ENCODE measurements around the gene GALNT2.

GALNT2 gene

GRCh38 chr1:230074762-230075161, 7.7 kb downstream of the GALNT2 start:
- WGBS (ENCODE audit: extremely low coverage, insufficient coverage, insufficient read length): no CpG with 5 or more reads among the region's 2 CpGs
- Histone ChIP-seq H4K91ac (ENCODE audit: low read depth, low read length) (no peak overlapping the region), H3K79me2 (ENCODE audit: control insufficient read depth, insufficient read depth, low read length, poor library complexity) (peaks cover 12% of the 10 kb centered on the region), H3K4me1 (ENCODE audit: control insufficient read depth in 1 of 2, insufficient read depth in 2 of 2, low read length in 2 of 2) (peaks cover 14 to 18% of the 10 kb centered on the region in 2 experiments), H3K4me3 (ENCODE audit: low read depth, low read length) (no peak overlapping the region), H3K9ac (ENCODE audit: low read length) (no peak overlapping the region), H3K36me3 (ENCODE audit: control insufficient read depth in 1 of 2, insufficient read depth in 2 of 2, low read length in 2 of 2) (peaks cover 0 to 8% of the 10 kb centered on the region in 2 experiments), H3K27ac (ENCODE audit: low read depth, low read length) (no peak overlapping the region), H3K27me3 (ENCODE audit: insufficient read depth, low read length) (no peaks in the 10 kb centered on the region), H3K23ac (ENCODE audit: low read length) (no peak overlapping the region), H3K14ac (ENCODE audit: low read length) (no peak overlapping the region), H2BK120ac (ENCODE audit: insufficient read depth, low read length, poor library complexity) (no peak overlapping the region), H3K18ac (ENCODE audit: low read length) (peak overlapping the region; percentile 27), H2AK5ac (ENCODE audit: low read length) (no peak overlapping the region), H2AFZ (ENCODE audit: insufficient read depth, low read length, poor library complexity) (peak overlapping the region; percentile 39), H2BK5ac (ENCODE audit: low read depth, low read length, poor library complexity) (no peak overlapping the region), H2BK12ac (ENCODE audit: low read length) (no peak overlapping the region), H4K12ac (ENCODE audit: low read depth, low read length) (no peak overlapping the region), H3K4me2 (ENCODE audit: low read length) (no peak overlapping the region), H3K4ac (ENCODE audit: low read depth, low read length) (peak overlapping the region; percentile 31), H3K9me3 (ENCODE audit: insufficient read depth, low read depth, low read length) (peaks cover 1% of the 10 kb centered on the region), H3K79me1 (ENCODE audit: low read length) (peaks cover 4% of the 10 kb centered on the region), H4K8ac (ENCODE audit: low read depth, low read length) (no peak overlapping the region)
- no peak for DNase-seq

GRCh38 chr1:230076121-230076520, 9.1 kb downstream of the GALNT2 start:
- H3K4me2 ChIP-seq (ENCODE audit: low read length): no peak overlapping the region
- H3K79me2 ChIP-seq (ENCODE audit: control insufficient read depth, insufficient read depth, low read length, poor library complexity): peaks cover 6% of the 10 kb centered on the region
- no peak overlapping the region for H3K14ac ChIP-seq (ENCODE audit: low read length)
- H2BK12ac ChIP-seq (ENCODE audit: low read length): no peak overlapping the region
- H4K91ac ChIP-seq (ENCODE audit: low read depth, low read length): no peak overlapping the region
- H2AK5ac ChIP-seq (ENCODE audit: low read length): no peak overlapping the region
- H2BK5ac ChIP-seq (ENCODE audit: low read depth, low read length, poor library complexity): no peak overlapping the region
- H3K23ac ChIP-seq (ENCODE audit: low read length): no peak overlapping the region
- H3K4me1 ChIP-seq (ENCODE audit: control insufficient read depth in 1 of 2, insufficient read depth in 2 of 2, low read length in 2 of 2): peaks cover 13 to 23% of the 10 kb centered on the region in 2 experiments
- no peak overlapping the region for H3K9ac ChIP-seq (ENCODE audit: low read length)
- H3K79me1 ChIP-seq (ENCODE audit: low read length): peaks cover 4% of the 10 kb centered on the region
- no peak overlapping the region for H4K8ac ChIP-seq (ENCODE audit: low read depth, low read length)
- DNase-seq: no peak
- no peaks in the 10 kb centered on the region for H3K27me3 ChIP-seq (ENCODE audit: insufficient read depth, low read length)
- peak overlapping the region; percentile 33 for H3K18ac ChIP-seq (ENCODE audit: low read length)
- peaks cover 4 to 14% of the 10 kb centered on the region in 2 experiments for H3K36me3 ChIP-seq (ENCODE audit: control insufficient read depth in 1 of 2, insufficient read depth in 2 of 2, low read length in 2 of 2)
- H3K4ac ChIP-seq (ENCODE audit: low read depth, low read length): no peak overlapping the region
- no peak overlapping the region for H4K12ac ChIP-seq (ENCODE audit: low read depth, low read length)
- H2BK120ac ChIP-seq (ENCODE audit: insufficient read depth, low read length, poor library complexity): no peak overlapping the region
- no peak overlapping the region for H2AFZ ChIP-seq (ENCODE audit: insufficient read depth, low read length, poor library complexity)
- H3K27ac ChIP-seq (ENCODE audit: low read depth, low read length): no peak overlapping the region
- no peak overlapping the region for H3K4me3 ChIP-seq (ENCODE audit: low read depth, low read length)
- no CpG with 5 or more reads among the region's 7 CpGs for WGBS (ENCODE audit: extremely low coverage, insufficient coverage, insufficient read length)
- H3K9me3 ChIP-seq (ENCODE audit: insufficient read depth, low read depth, low read length): peaks cover 1% of the 10 kb centered on the region

GRCh38 chr1:230077011-230077410, 10.0 kb downstream of the GALNT2 start:
- no CpG with 5 or more reads among the region's 3 CpGs for WGBS (ENCODE audit: extremely low coverage, insufficient coverage, insufficient read length)
- Histone ChIP-seq H3K36me3 (ENCODE audit: control insufficient read depth in 1 of 2, insufficient read depth in 2 of 2, low read length in 2 of 2) (peaks cover 4 to 14% of the 10 kb centered on the region in 2 experiments), H3K18ac (ENCODE audit: low read length) (no peak overlapping the region), H4K91ac (ENCODE audit: low read depth, low read length) (no peak overlapping the region), H3K9ac (ENCODE audit: low read length) (no peak overlapping the region), H3K4me2 (ENCODE audit: low read length) (no peak overlapping the region), H3K14ac (ENCODE audit: low read length) (no peak overlapping the region), H3K27me3 (ENCODE audit: insufficient read depth, low read length) (no peaks in the 10 kb centered on the region), H3K79me2 (ENCODE audit: control insufficient read depth, insufficient read depth, low read length, poor library complexity) (peaks cover 3% of the 10 kb centered on the region), H2BK12ac (ENCODE audit: low read length) (no peak overlapping the region), H3K4ac (ENCODE audit: low read depth, low read length) (peak overlapping the region; percentile 25), H3K4me1 (ENCODE audit: control insufficient read depth in 1 of 2, insufficient read depth in 2 of 2, low read length in 2 of 2) (peaks cover 11 to 23% of the 10 kb centered on the region in 2 experiments), H2BK5ac (ENCODE audit: low read depth, low read length, poor library complexity) (no peak overlapping the region), H3K79me1 (ENCODE audit: low read length) (peaks cover 2% of the 10 kb centered on the region), H2BK120ac (ENCODE audit: insufficient read depth, low read length, poor library complexity) (peak overlapping the region; percentile 9), H3K27ac (ENCODE audit: low read depth, low read length) (no peak overlapping the region), H2AFZ (ENCODE audit: insufficient read depth, low read length, poor library complexity) (no peak overlapping the region), H4K8ac (ENCODE audit: low read depth, low read length) (no peak overlapping the region), H3K4me3 (ENCODE audit: low read depth, low read length) (no peak overlapping the region), H2AK5ac (ENCODE audit: low read length) (no peak overlapping the region), H3K9me3 (ENCODE audit: insufficient read depth, low read depth, low read length) (no peaks in the 10 kb centered on the region), H3K23ac (ENCODE audit: low read length) (no peak overlapping the region), H4K12ac (ENCODE audit: low read depth, low read length) (no peak overlapping the region)
- DNase-seq: no peak

- Histone ChIP-seq H2AK5ac (ENCODE audit: low read length) (no peak overlapping the region), H3K9me3 (ENCODE audit: insufficient read depth, low read depth, low read length) (no peaks in the 10 kb centered on the region), H2AFZ (ENCODE audit: insufficient read depth, low read length, poor library complexity) (no peak overlapping the region), H2BK12ac (ENCODE audit: low read length) (no peak overlapping the region), H3K14ac (ENCODE audit: low read length) (no peak overlapping the region), H2BK5ac (ENCODE audit: low read depth, low read length, poor library complexity) (no peak overlapping the region), H3K9ac (ENCODE audit: low read length) (no peak overlapping the region), H3K18ac (ENCODE audit: low read length) (no peak overlapping the region), H3K79me2 (ENCODE audit: control insufficient read depth, insufficient read depth, low read length, poor library complexity) (peaks cover 3% of the 10 kb centered on the region), H3K79me1 (ENCODE audit: low read length) (peaks cover 2% of the 10 kb centered on the region), H3K36me3 (ENCODE audit: control insufficient read depth in 1 of 2, insufficient read depth in 2 of 2, low read length in 2 of 2) (peaks cover 4 to 14% of the 10 kb centered on the region in 2 experiments), H3K4me2 (ENCODE audit: low read length) (no peak overlapping the region), H4K12ac (ENCODE audit: low read depth, low read length) (no peak overlapping the region), H3K4ac (ENCODE audit: low read depth, low read length) (no peak overlapping the region), H2BK120ac (ENCODE audit: insufficient read depth, low read length, poor library complexity) (no peak overlapping the region), H3K4me1 (ENCODE audit: control insufficient read depth in 1 of 2, insufficient read depth in 2 of 2, low read length in 2 of 2) (peaks cover 11 to 23% of the 10 kb centered on the region in 2 experiments), H3K23ac (ENCODE audit: low read length) (no peak overlapping the region), H4K91ac (ENCODE audit: low read depth, low read length) (no peak overlapping the region), H4K8ac (ENCODE audit: low read depth, low read length) (no peak overlapping the region), H3K4me3 (ENCODE audit: low read depth, low read length) (no peak overlapping the region), H3K27ac (ENCODE audit: low read depth, low read length) (no peak overlapping the region), H3K27me3 (ENCODE audit: insufficient read depth, low read length) (no peaks in the 10 kb centered on the region)
- no CpG with 5 or more reads among the region's 12 CpGs for WGBS (ENCODE audit: extremely low coverage, insufficient coverage, insufficient read length)
- peak; percentile 40 to 73 for DNase-seq
These were observed 10.6 kb downstream of the GALNT2 start for GRCh38 chr1:230077436-230078213.

Data from trophoblast cell (in vitro differentiated cells and primary cell).